Measurements from ENCODE around the gene CCPG1.

Gene CCPG1

GRCh38 chr15:55372701-55373440 is 35.3 kb downstream of the CCPG1 start:
- no peak for TF ChIP-seq CTCF (conservative IDR thresholded peaks at IDR 0.05; ENCODE audit: control insufficient read depth, insufficient read depth, low read depth, low read length)

GRCh38 chr15:55366981-55367380 is 41.2 kb downstream of the CCPG1 start:
- no peak overlapping the region for H3K4me3 ChIP-seq (ENCODE audit: control insufficient read depth, low read depth, low read length)
- no peak for TF ChIP-seq CTCF (conservative IDR thresholded peaks at IDR 0.05; ENCODE audit: control insufficient read depth, insufficient read depth, low read depth, low read length)
- no peak for DNase-seq (ENCODE audit: low read depth)

More at GRCh38 chr15:55372701-55373440, 35.3 kb downstream of the CCPG1 start:
- DNase-seq (ENCODE audit: low read depth) = no peak
- no peak overlapping the region for H3K4me3 ChIP-seq (ENCODE audit: control insufficient read depth, low read depth, low read length)

- H3K4me3 ChIP-seq (ENCODE audit: control insufficient read depth, low read depth, low read length) = no peak overlapping the region
- DNase-seq (ENCODE audit: low read depth) = no peak
- TF ChIP-seq CTCF (conservative IDR thresholded peaks at IDR 0.05; ENCODE audit: control insufficient read depth, insufficient read depth, low read depth, low read length) = no peak
Observed at GRCh38 chr15:55362641-55363040, 45.5 kb downstream of the CCPG1 start.

- DNase-seq (ENCODE audit: low read depth) = no peak
- TF ChIP-seq CTCF (conservative IDR thresholded peaks at IDR 0.05; ENCODE audit: control insufficient read depth, insufficient read depth, low read depth, low read length) = no peak
- H3K4me3 ChIP-seq (ENCODE audit: control insufficient read depth, low read depth, low read length) = no peak overlapping the region
Observed at GRCh38 chr15:55361048-55361447, 47.1 kb downstream of the CCPG1 start.

- DNase-seq (ENCODE audit: low read depth) = no peak
- H3K4me3 ChIP-seq (ENCODE audit: control insufficient read depth, low read depth, low read length) = no peak overlapping the region
- TF ChIP-seq CTCF (conservative IDR thresholded peaks at IDR 0.05; ENCODE audit: control insufficient read depth, insufficient read depth, low read depth, low read length) = no peak
Observed at GRCh38 chr15:55360256-55360655, 47.9 kb downstream of the CCPG1 start.

- no peak for TF ChIP-seq CTCF (conservative IDR thresholded peaks at IDR 0.05; ENCODE audit: control insufficient read depth, insufficient read depth, low read depth, low read length)
- H3K4me3 ChIP-seq (ENCODE audit: control insufficient read depth, low read depth, low read length) = no peak overlapping the region
Observed at GRCh38 chr15:55358471-55358870, 49.7 kb downstream of the CCPG1 start.

More at GRCh38 chr15:55358471-55358870, 49.7 kb downstream of the CCPG1 start:
- no peak for DNase-seq (ENCODE audit: low read depth)
